Measurements from ENCODE around the gene SH3PXD2B.

DNA sequence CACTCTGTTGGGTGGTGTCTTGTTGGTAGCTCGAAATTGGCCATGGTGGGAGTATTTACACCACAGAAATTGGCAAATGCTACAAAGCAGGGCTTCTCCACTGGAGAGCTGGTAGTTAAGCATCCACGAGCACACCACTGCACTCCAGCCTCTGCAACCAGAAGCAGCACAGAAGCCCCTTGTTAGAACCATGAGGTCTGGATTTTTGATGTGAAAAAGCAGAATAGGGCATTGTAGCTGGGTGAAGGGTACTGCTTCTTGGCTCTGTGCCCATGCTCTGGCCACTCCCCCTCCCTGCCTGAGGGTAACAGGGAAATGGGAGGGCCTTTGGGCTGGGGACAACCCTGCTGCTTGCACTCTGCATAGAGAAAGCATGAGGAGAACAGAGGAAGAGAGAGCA is 89.6 kb downstream of the SH3PXD2B start:
- TF ChIP-seq EZH2 (IDR thresholded peaks at IDR 0.05; ENCODE audit: low read length, missing control alignments), result no peak
- TF ChIP-seq, protein P1, sequence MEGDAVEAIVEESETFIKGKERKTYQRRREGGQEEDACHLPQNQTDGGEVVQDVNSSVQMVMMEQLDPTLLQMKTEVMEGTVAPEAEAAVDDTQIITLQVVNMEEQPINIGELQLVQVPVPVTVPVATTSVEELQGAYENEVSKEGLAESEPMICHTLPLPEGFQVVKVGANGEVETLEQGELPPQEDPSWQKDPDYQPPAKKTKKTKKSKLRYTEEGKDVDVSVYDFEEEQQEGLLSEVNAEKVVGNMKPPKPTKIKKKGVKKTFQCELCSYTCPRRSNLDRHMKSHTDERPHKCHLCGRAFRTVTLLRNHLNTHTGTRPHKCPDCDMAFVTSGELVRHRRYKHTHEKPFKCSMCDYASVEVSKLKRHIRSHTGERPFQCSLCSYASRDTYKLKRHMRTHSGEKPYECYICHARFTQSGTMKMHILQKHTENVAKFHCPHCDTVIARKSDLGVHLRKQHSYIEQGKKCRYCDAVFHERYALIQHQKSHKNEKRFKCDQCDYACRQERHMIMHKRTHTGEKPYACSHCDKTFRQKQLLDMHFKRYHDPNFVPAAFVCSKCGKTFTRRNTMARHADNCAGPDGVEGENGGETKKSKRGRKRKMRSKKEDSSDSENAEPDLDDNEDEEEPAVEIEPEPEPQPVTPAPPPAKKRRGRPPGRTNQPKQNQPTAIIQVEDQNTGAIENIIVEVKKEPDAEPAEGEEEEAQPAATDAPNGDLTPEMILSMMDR (conservative IDR thresholded peaks at IDR 0.05 in 1 of 2, IDR thresholded peaks at IDR 0.05 in 1 of 2; ENCODE audit: low read depth in 1 of 2, low read length in 2 of 2), result no peak
